ENCODE measurements around the gene SLC8A2.
"Not testable (repeated sequence)": the region's sequence is repeated elsewhere in the genome, so short reads cannot be mapped to it uniquely, and the experiment has no call there.

The SLC8A2 gene

DNA sequence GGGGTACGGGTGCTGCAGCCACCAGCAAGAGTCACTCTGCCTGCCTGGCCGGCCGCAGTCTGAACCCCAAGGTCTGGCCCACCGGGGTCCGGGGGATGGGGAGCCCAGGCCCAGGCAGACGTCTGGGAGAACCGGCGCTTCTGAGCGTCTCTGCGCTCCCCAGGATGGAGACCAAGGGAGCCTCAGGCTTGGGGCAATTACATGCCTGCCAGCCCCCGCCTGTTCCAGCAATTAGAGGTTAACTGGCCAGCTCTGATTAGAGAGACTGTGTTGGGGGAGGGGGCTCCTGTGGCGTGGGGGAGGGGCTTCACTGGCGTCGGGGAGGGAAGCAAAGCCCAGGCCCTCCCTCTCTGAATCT lies 64.3 kb downstream of the SLC8A2 start:
- no peak for DNase-seq

DNA sequence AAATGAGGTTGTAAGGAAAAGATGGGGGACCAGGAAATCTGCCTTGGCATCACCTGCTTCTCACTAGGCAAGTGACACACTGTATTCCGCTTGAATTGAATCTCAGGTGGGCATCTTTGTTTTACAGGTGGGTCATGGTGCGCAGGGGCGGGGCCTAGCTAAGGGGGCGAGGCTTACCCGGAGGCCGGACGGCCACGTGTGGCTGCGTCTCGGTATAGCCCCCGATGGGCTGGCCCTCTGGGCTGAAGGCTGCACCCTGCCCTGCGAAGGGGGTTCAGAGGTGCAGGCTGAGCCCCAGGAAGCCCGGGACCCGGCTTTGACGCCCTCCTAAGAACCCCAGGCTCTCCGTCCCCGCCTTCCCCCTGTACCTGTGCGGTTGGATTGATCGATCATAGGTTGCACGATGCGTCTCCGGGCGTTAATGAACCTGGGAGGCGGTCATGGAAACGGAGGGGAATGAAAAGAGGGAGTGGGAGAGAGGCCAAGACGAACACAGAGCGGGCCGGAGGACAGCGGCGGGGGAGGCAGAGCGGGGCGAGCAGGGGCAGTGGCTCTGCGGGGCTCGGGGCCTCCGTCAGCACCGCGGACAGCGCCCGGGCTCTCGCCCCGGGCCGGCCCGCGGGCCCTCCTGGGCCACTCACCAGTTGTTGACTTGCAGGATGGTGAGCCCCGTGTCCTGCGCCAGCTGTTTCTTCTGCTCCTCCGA lies 64.8 kb downstream of the SLC8A2 start:
- no peak for DNase-seq

DNA sequence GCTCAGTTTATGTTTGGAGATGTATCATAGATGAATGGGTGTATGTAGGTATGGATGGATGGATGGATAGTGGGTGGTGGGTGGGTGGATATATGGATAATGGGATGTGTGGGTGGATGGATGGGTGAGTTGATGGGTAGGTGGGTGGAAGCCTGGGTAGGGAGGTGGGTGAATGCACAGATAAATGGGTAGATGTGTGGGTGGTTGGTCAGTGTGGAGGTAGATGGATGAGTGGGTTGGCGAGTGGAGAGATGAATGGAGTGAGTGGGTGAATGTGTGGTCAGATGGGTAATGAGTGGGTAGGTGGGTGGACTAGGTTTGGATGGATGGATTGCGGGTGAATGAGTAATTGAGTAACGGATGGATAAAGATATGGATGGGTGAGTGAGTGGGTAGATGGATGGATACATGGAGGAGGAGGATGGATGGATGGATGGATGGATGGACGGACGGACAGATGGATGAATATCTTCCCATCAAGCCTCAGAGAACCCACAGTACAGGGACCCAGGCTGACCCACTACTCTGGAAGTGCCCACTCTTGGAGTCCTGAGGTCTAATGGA lies 65.8 kb downstream of the SLC8A2 start:
- no peak for DNase-seq

DNA sequence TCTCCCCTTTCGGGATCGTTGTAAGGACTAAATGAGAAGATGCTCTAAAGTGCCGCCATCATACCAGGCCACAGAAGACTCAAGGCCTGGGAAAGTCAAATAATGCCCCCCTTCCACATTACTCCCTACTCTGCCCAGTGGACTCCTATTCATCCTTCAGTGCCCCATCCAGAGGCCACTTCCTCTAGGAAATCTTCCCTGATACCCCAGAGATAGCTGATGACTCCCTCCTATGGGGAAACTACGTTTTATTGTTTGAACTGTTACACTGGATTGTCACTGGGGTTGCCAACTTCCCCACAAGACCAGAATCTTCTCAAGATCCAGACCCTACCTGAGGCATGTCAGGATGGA lies 66.5 kb downstream of the SLC8A2 start:
- no peak for DNase-seq

DNA sequence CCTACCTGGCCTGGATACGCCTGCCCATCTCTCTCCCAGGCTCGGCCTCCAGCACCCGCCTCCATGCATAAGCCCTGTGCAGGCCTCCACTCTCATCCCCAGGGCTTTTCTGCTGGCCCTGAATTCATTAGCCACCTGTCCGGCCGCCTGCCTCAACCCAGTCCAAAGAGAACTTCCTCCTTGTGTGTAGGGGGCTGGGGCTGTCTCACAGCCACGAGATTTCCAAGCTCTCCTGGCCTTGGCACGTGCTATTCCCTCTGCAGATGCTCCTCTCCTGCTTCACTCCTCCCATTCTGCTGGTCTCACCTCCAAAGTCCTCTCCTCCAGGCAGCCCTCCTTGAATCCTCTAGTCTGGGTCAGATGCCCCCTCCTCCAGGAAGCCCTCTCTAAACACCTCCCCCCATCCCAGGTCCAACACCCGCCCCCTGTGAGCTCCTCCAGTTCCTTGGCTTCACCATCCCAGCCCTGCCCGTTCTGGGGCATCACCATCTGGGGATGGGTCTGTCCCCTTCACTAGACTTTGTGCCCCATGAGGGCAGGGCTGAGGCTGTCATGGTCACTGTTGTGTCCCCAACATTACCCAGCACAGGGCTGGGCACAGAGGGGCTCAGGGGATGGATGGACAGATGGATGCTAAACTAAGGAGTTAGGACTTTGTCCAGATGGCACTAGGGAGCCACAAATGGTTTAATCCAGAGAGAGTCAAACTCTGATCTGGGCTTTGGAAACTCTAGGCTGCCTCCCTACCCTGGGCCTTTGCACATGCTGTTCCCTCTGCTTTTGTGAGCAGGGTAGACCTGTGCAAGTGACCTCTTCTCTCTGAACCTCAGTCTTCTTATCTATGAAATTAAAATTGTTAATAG lies 67.1 kb downstream of the SLC8A2 start:
- DNase-seq = no peak

DNA sequence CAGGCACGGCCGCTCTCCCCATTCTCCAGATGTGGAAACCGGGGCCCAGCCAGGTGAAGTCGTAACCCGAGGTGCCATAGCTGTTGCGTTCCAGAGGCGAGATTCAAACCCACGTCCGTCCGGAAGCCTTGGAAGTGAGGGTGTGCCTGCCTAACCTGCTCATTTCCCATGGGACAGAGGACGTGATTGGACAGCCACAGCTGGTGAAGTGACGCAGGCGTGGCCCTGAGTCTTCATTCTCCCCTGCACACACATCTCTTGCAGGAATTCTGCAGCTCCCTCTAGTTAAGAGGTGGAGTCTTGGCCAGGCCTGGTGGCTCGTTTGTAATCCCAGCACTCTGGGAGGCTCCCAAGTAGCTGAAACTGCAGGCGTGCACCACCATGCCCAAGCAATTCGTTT lies 69.2 kb downstream of the SLC8A2 start:
- no peak for DNase-seq

DNA sequence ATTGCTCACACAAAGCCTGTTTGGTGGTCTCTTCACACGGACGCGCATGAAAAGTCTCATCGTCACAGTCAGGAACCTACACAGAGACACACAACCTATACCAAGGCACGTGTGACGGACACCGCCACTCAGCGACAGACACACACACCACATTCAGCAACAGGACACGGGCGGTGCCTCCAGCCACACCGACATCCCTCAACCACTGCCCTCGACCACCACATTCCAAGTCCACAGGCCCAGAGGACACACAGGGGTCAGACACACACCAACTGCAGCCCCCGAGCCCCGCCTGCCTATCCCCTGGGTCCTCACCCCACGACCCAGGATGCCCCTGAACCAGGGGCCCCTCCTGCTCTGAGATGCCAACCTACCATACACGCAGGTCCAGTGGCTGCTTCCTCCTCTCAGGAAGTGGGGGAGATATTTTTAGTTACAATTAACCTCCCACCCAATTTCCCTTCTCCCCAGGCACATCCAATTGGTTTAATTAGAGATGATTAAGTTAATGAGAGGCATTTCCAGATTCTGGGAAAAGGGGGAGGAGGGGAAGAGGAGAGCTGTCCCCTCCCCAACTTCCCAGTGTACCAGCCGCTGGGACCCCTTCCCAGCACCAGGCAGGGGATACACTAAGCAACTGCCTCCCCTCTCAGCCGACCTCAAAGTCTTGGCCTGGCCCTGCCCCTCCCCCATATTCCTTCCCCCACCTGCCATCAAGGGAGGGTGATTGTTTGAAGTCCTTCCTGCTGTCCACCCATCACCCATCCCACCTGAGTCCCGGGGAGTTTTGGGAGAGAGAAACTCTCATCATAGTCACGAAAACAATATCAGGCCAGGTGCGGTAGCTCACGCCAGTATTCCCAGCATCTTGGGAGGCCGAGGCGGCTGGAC lies 72.7 kb downstream of the SLC8A2 start:
- DNase-seq = no peak

DNA sequence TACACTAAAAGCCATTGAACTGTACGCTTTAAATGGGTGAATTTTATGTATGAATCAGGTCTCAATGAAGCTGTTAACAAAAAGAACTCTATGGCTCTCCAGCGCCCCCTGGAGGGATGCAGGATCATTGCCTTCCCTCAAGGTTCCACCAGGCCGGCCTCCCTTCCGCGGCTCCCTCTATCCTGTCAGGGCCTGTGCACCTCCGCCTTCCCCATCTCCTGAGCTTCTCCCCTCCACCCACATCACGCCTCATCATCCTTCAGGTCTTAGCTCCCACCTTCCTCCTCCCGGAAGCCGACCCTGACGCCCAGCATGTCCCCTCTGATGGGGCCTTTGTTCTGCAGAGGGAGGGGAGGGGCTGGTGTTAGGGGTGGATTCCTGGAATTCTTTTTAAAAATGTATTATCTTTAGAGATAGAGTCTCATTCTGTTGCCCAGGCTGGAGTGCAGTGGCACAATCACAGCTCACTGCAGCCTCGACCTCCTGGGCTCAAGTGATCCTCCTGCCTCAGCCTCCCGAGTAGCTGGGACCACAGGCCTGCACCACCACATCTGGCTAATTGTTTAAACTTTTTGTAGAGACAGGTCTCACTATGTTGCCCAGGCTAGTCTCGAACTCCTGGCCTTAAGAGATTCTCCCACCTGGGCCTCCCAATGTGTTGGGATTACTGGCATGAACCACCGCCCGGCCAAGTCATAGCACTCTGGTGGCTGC lies 80.0 kb downstream of the SLC8A2 start:
- peak; percentile 42 for DNase-seq

DNA sequence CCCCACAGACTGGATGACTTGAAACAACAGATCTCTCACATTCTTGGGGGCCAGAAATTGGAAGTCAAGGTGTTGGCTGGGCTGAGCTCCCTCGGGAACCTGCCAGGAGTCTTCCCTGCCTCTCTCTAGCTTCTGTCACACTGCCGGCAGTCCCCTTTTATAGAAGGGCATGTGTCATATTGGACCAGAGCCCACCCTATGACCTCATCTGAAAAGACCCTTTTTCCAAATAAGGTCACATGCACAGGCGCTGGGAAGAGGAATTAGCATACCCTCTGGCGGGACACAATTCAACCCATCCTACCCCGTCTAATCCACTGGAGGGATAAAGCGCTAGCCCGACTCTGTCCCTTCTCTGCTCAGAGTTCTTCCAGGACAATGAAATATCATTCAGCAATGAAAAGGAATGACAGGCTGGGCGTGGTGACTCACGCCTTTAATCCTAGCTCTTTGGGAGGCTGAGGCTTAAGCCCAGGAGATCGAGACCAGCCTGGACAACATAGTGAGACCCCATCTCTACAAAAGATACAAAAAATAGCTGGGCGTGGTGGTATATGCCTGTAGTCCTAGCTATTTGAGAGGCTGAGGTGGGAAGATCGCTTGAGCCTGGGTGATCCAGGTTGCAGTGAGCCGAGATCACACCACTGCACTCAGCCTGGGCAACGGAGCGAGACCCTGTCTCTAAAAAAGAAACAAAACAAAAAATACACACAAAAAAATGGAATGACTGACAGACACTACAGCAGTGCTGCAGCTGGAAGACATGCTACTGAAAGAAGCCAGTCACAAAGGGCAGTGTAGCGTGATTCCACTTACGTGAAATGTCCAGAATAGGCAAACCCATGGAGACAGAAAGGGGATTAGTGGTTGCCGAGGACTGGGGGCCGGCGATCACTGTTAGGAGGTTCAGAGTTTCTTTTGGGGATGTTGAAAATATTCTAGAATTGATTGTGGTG lies 80.9 kb downstream of the SLC8A2 start:
- no peak for DNase-seq

DNA sequence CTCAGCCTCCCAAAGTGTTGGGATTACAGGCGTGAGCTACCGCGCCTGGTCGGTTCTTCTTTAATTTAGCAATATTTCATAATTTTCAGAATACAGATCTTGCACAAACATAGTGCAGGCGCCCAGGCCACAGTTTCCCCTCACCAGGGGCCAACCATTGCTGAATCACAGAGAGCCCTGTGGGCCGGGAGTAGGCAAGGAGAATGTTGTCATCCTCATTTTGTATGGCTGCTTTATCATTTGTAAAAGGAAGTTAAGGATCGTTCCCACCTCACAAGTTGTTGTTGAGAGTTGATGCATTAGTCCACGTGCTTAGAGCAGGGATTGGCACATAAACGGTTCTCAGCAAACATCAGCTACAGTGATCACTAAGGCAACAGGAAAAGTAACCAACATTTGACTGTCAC lies 82.5 kb downstream of the SLC8A2 start:
- no peak for DNase-seq

DNA sequence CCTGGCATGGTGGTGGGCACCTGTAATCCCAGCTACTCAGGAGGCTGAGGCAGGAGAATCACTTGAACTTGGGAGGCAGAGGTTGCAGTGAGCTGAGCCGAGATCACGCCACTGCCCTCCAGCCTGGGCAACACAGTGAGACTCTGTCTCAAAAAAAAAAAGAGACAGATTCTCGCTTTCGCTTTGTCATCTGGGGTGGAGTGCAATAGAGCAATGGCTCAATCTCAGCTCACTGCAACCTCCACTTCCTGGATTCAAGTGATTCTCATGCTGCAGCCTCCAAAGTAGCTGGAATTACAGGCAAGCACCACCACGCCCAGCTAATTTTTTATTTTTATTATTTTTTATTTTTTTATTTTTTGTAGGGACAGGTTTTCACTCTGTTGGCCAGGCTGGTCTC lies 83.0 kb downstream of the SLC8A2 start:
- not testable (repeated sequence) for DNase-seq

DNA sequence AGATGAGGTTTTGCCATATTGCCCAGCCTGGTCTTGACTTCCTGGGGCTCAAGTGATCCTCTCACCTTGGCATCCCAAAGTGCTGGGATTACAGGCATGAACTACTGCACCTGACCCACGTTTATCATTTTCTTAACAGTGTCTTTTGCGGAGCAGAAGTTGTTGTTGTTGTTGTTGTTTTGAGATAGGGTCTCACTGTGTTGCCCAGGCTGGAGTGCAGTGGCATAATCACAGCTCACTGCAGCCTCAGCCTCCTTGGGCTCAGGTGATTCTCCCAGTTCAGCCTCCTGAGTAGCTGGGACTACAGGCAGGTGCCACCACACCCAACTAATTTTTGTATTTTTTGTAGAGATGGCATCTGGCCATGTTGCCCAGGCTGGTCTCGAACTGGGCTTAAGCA lies 84.1 kb downstream of the SLC8A2 start:
- DNase-seq = not testable (repeated sequence)

DNA sequence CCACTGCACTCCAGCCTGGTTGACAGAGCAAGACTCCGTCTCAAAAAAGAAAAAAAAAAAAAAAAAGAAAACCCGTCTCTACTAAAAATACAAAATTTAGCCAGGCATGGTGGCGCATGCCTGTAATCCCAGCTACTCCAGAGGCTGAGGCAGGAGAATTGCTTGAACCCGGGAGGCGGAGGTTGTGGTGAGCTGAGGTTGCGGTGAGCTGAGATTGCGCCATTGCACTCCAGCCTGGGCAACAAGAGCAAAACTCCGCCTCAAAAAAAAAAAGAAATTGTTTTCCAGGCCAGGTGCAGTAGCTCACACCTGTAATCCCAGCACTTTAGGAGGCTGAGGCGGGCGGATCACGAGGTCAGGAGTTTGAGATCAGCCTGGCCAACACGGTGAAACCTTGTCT lies 85.1 kb downstream of the SLC8A2 start:
- DNase-seq = not testable (repeated sequence)

DNA sequence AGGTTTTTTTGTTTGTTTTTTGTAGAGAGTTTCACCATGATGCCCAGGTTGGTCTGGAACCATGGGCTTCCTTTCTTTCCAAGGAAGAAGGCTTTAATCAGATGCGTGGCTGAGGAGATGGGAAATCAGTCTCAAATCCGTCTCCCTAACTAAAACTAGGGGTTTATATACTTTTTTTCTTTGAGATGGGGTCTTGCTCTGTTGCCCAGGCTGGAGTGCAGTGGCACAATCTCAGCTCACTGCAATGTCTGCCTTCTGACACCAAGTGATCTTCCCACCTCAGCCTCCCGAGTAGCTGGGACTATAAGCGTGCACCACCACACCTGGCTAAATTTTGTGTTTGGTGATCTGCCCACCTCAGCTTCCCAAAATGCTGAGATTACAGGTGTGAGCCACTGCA lies 87.2 kb downstream of the SLC8A2 start:
- not testable (repeated sequence) for DNase-seq

DNA sequence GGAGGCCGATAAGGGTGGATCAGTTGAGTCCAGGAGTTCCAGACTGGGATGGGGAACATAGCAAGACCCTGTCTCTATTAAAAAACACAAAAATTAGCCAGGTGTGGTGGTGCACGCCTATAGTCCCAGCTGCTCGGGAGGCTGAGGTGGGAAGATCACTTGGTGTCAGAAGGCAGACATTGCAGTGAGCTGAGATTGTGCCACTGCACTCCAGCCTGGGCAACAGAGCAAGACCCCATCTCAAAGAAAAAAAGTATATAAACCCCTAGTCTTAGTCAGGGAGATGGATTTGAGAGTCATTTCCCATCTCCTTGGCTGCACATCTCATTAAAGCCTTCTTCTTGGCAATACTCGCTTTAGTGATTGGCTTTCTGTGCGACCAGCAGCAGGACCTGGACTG lies 87.8 kb downstream of the SLC8A2 start:
- not testable (repeated sequence) for DNase-seq

DNA sequence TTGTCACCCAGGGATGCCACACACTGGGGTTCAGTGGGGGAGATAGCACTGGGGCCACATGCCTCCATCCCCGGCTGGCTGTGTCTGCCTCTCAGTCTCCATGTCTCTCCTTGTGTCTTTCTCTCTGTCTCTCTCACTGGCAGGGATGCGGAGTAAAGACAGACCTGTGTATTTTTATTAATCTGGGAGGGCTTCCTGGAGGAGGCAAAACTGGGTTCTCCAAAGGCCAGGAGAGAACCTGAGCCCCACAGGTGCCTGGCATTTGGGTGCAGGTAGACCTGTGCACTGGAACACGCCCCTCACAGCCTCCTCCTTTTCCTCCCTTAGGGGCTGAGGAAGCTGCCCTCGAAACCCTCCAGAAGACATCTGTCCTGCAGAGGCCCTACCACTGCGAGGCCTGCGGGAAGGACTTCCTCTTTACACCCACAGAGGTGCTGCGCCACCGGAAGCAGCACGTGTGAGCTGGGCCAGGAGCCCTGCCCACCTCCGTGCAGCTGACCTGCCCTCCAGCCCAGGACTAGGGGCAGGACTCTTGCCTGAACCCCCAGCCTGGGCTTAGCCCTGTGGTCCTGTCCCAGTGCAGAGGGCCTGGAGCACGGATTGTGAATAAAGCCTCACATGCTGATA lies 89.9 kb downstream of the SLC8A2 start:
- DNase-seq = no peak

DNA sequence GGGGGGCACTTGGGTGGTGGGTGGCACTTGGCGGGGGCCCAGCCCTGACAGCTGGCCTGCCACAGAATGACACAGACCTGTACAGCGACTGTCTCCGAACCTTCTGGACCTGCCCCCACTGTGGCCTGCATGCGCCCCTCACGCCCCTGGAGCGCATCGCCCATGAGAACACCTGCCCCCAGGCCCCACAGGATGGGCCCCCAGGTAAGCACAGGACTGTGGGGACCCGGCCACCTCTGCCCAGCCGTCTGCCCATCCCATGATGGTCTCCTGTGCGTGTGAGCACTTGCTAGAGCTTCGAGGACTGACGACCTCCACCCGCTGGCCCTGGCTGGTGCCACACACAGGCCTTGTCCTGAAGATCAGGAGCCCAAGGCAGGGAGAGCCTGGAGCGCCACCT lies 90.6 kb downstream of the SLC8A2 start:
- no peak for DNase-seq

DNA sequence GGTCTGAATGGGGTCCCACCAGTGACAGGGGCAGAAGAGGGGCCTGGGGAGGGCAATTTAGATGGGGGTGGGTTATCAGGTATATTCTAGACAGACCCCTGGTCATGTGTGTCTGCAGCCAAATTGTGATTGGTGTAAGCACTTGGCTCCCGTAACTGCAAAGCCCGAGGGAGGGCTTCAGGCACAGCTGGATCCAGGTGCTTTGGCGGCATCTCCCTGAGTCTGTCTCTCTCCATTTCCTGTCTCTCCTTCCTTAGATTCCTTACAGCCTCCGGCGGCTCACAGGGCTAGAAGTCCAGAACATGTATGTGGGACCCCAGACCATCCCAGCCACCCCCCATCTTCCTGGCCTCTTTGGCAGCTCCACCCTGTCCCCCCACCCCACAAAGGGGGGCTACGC lies 91.1 kb downstream of the SLC8A2 start:
- DNase-seq = no peak

DNA sequence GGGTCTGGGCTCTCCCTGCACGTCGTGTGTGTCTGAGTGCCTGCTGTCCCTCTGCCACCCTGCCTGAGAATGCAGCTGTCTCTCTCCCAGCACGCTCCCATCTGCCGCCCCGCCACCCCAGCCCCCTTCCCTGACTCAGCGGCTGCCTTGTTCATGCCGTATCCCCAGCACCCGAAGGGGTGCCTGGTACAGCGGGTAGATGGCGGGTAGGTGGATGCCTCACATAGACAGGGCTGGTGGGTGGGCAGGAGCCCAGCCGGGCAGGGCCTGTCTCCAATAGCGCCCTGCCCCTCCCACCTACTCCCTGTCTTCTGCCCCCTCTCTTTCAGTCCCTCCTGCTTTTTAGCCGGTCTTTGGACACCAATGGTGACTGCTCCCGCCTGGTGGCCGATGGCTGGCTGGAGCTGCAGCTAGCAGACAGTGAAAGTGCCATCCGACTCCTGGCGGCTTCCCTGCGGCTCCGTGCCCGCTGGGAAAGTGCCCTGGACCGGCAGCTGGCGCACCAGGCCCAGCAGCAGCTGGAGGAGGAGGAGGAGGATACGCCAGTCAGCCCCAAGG lies 92.2 kb downstream of the SLC8A2 start:
- no peak for DNase-seq

DNA sequence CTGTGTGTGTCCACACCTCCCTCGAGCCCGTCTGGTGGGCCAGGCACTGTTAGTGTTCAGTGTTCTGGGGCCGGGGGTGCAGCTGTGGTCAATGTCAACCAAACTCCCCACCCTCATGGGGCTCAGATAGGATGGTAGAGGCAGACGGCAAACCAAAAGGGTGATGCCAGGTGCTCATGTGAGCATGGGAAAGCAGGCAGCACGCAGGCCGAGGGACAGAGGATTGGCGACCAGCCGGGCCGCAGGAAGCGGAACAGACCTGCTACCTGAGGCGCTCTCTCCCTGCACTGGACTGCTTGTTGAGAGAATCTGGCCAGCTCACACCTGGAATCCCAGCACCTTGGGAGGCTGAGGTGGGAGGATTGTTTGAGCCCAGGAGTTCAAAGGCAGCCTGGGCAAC lies 93.4 kb downstream of the SLC8A2 start:
- DNase-seq = no peak
